Prostate gland (tissue), 2 donors: ENCODE results near the gene ZNF221. TPM values are rescaled to one million over a fixed set of nuclear protein-coding genes. Genes with fewer than 3 reads are reported as not detected.
A peak's percentile ranks its signal among the peaks of the same experiment; 100 is the strongest.

Experiments used
- DNase-seq: peaks from one replicate; pipeline ENCODE4 v3.0.0-alpha.2; 2019; ENCODE audit warnings: low spot score
- H3K27ac ChIP-seq, 2 donors: fragments of 200-600 bp; sonication (generic); 2 replicates each; pipeline ENCODE4 v1.5.1; 2017 to 2019
- H3K27me3 ChIP-seq: fragments of 200-600 bp; sonication (generic); replicated peaks from 2 replicates; pipeline ENCODE4 v1.5.1; 2019; ENCODE audit not compliant: insufficient read depth
- H3K36me3 ChIP-seq, 2 donors: fragments of 200-600 bp; sonication (generic); 1 replicate in 1 of 2; 2 replicates in 1 of 2; pipeline versions ENCODE4 v1.5.1 to v1.8.1; 2017 to 2019
- H3K4me1 ChIP-seq: fragments of 200-600 bp; sonication (generic); replicated peaks from 2 replicates; pipeline ENCODE4 v1.5.1; 2019
- H3K4me3 ChIP-seq, 2 donors: fragments of 200-600 bp; sonication (generic); 2 replicates each; pipeline ENCODE4 v1.5.1; 2017 to 2019
- H3K9me3 ChIP-seq: fragments of 200-600 bp; sonication (generic); 2 replicates; pipeline ENCODE4 v1.5.1; 2017
- POLR2A ChIP-seq: fragments of 450-650 bp; IDR thresholded peaks from one replicate; pipeline ENCODE4 v1.6.1; 2016; ENCODE audit warnings: antibody characterized with exemption, mild to moderate bottlenecking
- POLR2AphosphoS5 ChIP-seq: sonication (generic); formaldehyde crosslinking; IDR thresholded peaks from one replicate; pipeline ENCODE4 v1.6.1; 2017; ENCODE audit warnings: antibody characterized with exemption
- WGBS: methylation state at CpG from one replicate; pipeline ENCODE4 v1.1.5; 2018; 5-methylcytosine and 5-hydroxymethylcytosine counted together
- intact Hi-C: fragments of 100-400 bp; cut with DNase I; formaldehyde crosslinking; loops from one replicate; pipeline ENCODE4 v1.14.2; 2022
- total RNA-seq, 2 donors: library from RNA; depleted of rRNA; stranded (reverse); fragments of >200 nt; gene quantifications; one replicate each; pipeline ENCODE4 v1.1.0, GENCODE V29; 2016
- TF ChIP-seq, protein P1 (sequence below), 4 experiments: fragments of 200-600 bp in 2 of 4; fragments of 450-650 bp in 2 of 4; sonication (generic) in 2 of 4; IDR thresholded peaks; 1 replicate in 3 of 4; 2 replicates in 1 of 4; pipeline ENCODE4 v1.5.1; 2016 to 2019; ENCODE audit warnings: antibody characterized with exemption in 4 of 4, mild to moderate bottlenecking in 2 of 4, moderate library complexity in 2 of 4

Gene ZNF221
- total RNA-seq: 1 to 10 TPM; 7.6 to 8.0 TPM

DNA sequence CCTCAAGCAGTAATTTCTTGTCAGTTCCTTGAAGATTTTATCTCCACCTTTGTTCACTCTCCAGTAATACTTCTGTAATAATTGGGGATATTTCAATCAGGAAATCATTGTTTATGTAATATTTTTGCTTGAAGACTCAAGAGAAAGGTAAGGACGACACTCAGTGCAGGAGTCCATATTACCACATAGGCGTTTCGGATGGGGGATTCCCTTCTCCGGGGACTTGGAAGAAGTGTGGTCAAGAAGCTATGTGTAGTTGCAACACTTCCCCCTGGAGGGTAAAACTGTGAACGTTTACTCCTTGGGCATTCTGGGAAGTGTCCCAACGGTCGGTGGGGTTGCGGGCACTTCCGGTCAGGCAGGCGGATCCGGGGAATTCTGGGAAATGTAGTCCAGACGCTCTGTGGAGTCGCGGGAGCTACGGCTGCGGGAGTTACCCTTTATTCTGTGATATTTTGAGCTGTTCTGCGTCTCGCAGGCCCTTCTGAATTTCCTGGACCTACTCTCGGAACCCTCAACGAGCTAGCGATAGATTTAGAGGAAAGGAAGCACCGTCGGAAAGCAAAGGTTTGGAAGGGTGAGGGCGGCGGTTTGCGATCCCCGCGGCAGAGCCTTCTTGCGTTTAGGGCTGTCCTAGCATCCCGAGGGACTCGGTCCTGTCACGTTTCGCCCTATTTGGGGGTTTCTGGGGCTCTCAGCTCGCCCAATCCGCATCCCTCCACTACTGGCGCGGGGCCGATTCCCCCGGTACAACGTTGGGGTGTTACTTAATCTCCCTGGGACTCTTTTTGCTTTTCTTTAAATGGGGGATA lies at the start of gene ZNF221:
Gene ZNF221 (plus strand): TSS at position 395 of the 812 bp plus-strand sequence. CDS start 11,499 bp downstream, outside the sequence.
- Histone ChIP-seq H3K9me3 (no peaks in the 10 kb centered on the region), H3K27me3 (no peaks in the 10 kb centered on the region), H3K4me3 (peak within 1 kb of the TSS; percentile 39 to 72), H3K36me3 (no peaks in the 10 kb centered on the region), H3K27ac (peak within 1 kb of the TSS; percentile 42 to 65), H3K4me1 (no peaks in the 10 kb centered on the region)
- peak; percentile 93 for DNase-seq
- intact Hi-C loops: no loop called here
- TF ChIP-seq POLR2AphosphoS5 (peak; percentile 98), POLR2A (no peak)
- TF ChIP-seq, protein P1, sequence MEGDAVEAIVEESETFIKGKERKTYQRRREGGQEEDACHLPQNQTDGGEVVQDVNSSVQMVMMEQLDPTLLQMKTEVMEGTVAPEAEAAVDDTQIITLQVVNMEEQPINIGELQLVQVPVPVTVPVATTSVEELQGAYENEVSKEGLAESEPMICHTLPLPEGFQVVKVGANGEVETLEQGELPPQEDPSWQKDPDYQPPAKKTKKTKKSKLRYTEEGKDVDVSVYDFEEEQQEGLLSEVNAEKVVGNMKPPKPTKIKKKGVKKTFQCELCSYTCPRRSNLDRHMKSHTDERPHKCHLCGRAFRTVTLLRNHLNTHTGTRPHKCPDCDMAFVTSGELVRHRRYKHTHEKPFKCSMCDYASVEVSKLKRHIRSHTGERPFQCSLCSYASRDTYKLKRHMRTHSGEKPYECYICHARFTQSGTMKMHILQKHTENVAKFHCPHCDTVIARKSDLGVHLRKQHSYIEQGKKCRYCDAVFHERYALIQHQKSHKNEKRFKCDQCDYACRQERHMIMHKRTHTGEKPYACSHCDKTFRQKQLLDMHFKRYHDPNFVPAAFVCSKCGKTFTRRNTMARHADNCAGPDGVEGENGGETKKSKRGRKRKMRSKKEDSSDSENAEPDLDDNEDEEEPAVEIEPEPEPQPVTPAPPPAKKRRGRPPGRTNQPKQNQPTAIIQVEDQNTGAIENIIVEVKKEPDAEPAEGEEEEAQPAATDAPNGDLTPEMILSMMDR (IDR thresholded peaks at IDR 0.05): peak in 3 of 4 experiments; percentile 46 to 63 (median 49)
- under 1% methylated on average over 40 of the region's 40 CpGs for WGBS

DNA sequence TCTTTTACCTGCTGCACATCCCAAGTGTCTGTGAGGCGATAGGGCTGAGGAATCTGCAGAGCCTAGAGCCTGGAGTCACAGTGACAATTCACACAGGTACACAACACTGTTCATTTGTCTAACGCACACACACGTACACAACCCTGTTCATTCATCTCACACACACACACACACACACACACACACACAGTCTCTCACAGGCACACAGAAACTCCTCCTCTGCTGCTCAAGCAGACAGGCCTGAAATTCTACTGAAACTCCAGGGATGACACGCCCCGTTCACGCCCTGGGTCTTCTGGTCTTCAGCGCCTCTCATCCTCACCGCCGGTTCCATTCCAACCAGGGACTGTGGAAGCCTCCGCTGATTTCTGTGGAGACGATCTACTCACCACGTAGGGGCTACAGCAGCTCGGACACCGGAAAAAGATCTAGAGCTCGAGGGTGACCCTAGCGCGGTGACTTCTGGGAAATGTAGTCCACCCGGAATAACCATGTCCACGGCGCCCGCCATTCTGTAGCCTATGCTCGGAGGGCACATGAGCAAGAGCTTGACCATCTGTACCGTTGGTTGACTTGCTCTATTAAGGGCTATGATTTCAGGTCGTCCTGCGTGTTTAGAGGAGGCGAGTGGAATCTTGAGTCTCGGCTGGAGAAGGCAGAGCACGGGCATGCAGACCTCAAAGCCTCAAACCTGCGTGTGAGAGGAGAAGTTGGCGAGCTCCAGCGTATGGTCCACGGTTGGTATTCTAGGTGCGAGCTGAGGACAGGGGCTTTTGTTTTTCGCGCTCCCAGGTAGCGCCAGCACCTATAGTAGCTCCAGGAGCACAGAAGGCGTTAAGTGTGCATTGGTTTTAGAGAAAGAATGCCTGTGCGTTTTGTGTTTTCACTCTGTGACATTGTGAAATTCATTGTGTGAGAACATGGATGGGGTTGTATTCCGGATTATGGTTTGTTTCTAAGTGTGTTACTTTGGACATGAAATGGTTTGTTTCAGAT lies 49.3 kb upstream of the ZNF221 start:
- Histone ChIP-seq H3K9me3 (no peaks in the 10 kb centered on the region), H3K27ac (no peak overlapping the region)

DNA sequence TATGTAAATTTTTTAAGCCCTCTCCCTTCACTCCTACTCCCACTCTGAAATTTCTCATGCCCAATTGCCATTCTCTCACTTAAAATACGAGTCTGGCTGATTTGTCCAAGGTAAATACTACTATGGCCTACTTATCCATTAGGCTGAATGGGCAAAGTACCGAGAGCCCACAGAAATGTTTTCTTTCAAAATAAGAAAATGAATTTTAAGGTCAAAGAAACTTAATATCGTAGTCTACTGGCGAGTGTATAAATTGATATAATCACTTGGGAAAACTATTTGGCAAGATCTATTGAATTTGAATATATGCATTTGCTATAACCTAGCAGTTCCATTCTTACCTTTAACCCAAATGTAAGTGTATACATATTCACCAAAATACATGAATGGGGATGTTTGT lies 48.6 kb upstream of the ZNF221 start:
- intact Hi-C loops: no loop called here
- no peaks in the 10 kb centered on the region for H3K4me1 ChIP-seq
- H3K4me3 ChIP-seq: peak overlapping the region in 1 of 2 donors; percentile 41
- no peaks in the 10 kb centered on the region for H3K9me3 ChIP-seq
- no peaks in the 10 kb centered on the region for H3K27me3 ChIP-seq
- 96% methylated on average over 4 of the region's 4 CpGs for WGBS
- no peak for TF ChIP-seq POLR2A
- TF ChIP-seq, protein P1 (IDR thresholded peaks at IDR 0.05): no peak
- TF ChIP-seq POLR2AphosphoS5: no peak
- DNase-seq: no peak
- no peaks in the 10 kb centered on the region for H3K36me3 ChIP-seq
- H3K27ac ChIP-seq: no peak overlapping the region

More for the DNA sequence above, 49.3 kb upstream of the ZNF221 start:
- no peaks in the 10 kb centered on the region for H3K27me3 ChIP-seq
- TF ChIP-seq POLR2AphosphoS5: peak; percentile 65
- TF ChIP-seq POLR2A: no peak
- intact Hi-C loops: no loop called here
- DNase-seq: peak; percentile 76
- peak overlapping the region; percentile 37 to 41 for H3K4me3 ChIP-seq
- no peaks in the 10 kb centered on the region for H3K36me3 ChIP-seq
- H3K4me1 ChIP-seq: no peaks in the 10 kb centered on the region
- 19% methylated on average over 39 of the region's 39 CpGs for WGBS

DNA sequence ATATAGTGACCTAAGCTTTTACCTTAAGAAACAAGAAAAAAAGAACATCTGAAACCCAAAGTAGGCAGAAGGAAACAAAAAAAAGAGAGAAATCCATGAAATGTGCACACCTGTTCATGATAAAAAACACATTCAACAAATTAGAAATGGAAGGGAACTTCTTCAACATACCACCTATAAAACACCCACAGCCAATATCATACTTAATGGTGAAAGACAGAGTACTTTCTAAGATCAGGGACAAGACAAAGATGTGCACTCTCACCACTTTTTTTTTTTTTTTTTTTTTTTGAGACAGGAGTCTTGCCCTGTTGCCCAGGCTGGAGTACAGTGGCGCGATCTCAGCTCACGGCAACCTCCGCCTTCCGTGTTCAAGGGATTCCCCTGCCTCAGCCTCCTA lies 45.1 kb upstream of the ZNF221 start:
- intact Hi-C loops: no loop called here
- Histone ChIP-seq H3K4me1 (no peaks in the 10 kb centered on the region), H3K36me3 (no peaks in the 10 kb centered on the region), H3K4me3 (no peak overlapping the region), H3K27me3 (no peaks in the 10 kb centered on the region), H3K9me3 (no peaks in the 10 kb centered on the region), H3K27ac (no peak overlapping the region)
- TF ChIP-seq, protein P1 (IDR thresholded peaks at IDR 0.05): no peak
- TF ChIP-seq POLR2AphosphoS5 (no peak), POLR2A (no peak)
- 88% methylated on average over 5 of the region's 5 CpGs for WGBS
- DNase-seq: no peak

DNA sequence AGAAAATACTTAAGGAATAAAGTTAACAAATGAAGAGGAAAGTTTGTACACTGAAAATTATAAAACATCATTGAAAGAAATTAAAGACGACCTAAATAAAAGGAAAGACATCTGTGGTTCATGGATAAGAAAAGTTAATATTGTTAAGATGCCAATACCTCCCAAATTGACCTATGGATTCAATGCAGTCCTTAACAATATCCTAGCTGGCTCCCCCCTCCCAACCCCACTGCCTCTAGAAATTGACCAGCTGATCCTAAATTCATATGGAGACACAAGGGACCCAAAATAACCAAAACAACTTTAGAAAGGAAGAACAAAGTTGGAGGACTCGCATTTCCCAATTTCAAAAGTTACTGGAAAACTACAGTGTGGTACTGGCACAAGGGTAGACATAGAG lies 44.3 kb upstream of the ZNF221 start:
- no peak for DNase-seq
- intact Hi-C loops: no loop called here
- Histone ChIP-seq H3K27ac (no peak overlapping the region), H3K9me3 (no peaks in the 10 kb centered on the region), H3K4me3 (no peak overlapping the region), H3K4me1 (no peaks in the 10 kb centered on the region), H3K36me3 (no peaks in the 10 kb centered on the region), H3K27me3 (no peaks in the 10 kb centered on the region)
- TF ChIP-seq, protein P1 (IDR thresholded peaks at IDR 0.05): no peak
- TF ChIP-seq POLR2A (no peak), POLR2AphosphoS5 (no peak)
- WGBS: 94% methylated on average over 2 of the region's 2 CpGs
